Gastroesophageal sphincter (tissue), 4 donors: ENCODE results near the gene ELOA. TPM values are rescaled to one million over a fixed set of nuclear protein-coding genes. Genes with fewer than 3 reads are reported as not detected.

Experiments
- ATAC-seq: fragments of 150-250 bp; one replicate; pipeline ENCODE4 v1.9.1; 2016; ENCODE audit warnings: mild to moderate bottlenecking, moderate library complexity
- H3K27ac ChIP-seq, 4 donors: fragments of 200-600 bp; sonication (generic) in 3 of 4; 1 replicate in 3 of 4; 2 replicates in 1 of 4; pipeline ENCODE4 v1.5.1; 2016 to 2019
- H3K27me3 ChIP-seq: fragments of 200-600 bp; sonication (generic); one replicate; pipeline ENCODE4 v1.5.1; 2019
- H3K36me3 ChIP-seq, 2 donors: fragments of 200-600 bp; sonication (generic); one replicate each; pipeline ENCODE4 v1.5.1; 2019; ENCODE audit warnings: control low read depth in 1 of 2
- H3K4me1 ChIP-seq, 3 donors: fragments of 200-600 bp; sonication (generic); 1 replicate in 2 of 3; 2 replicates in 1 of 3; pipeline ENCODE4 v1.5.1; 2016 to 2019; ENCODE audit warnings: control low read depth in 2 of 3
- H3K4me3 ChIP-seq, 2 donors: fragments of 200-600 bp; sonication (generic); one replicate each; pipeline ENCODE4 v1.5.1; 2019; ENCODE audit warnings: mild to moderate bottlenecking in 1 of 2, moderate library complexity in 1 of 2
- H3K9me3 ChIP-seq, 3 donors: fragments of 200-600 bp; sonication (generic); one replicate each; pipeline ENCODE4 v1.5.1; 2017 to 2019; ENCODE audit warnings: control low read depth in 2 of 3
- EP300 ChIP-seq: sonication (generic); formaldehyde crosslinking; IDR thresholded peaks from one replicate; pipeline ENCODE4 v1.6.1; 2017; ENCODE audit warnings: antibody characterized with exemption, mild to moderate bottlenecking
- POLR2A ChIP-seq, 2 donors: fragments of 450-650 bp; IDR thresholded peaks; one replicate each; pipeline ENCODE4 v1.6.1; 2017; ENCODE audit warnings: antibody characterized with exemption in 2 of 2, mild to moderate bottlenecking in 2 of 2, moderate library complexity in 1 of 2
- POLR2AphosphoS5 ChIP-seq: sonication (generic); formaldehyde crosslinking; IDR thresholded peaks from one replicate; pipeline ENCODE4 v1.6.1; 2017; ENCODE audit warnings: antibody characterized with exemption
- WGBS, 2 donors: methylation state at CpG; one replicate each; pipeline ENCODE4 v1.1.5; 2018; ENCODE audit warnings: low coverage in 1 of 2; 5-methylcytosine and 5-hydroxymethylcytosine counted together
- total RNA-seq, 4 donors: library from RNA; depleted of rRNA; stranded (reverse); fragments of >200 nt; gene quantifications; one replicate each; pipeline ENCODE4 v1.1.0, GENCODE V29; 2016
- TF ChIP-seq, protein P1 (sequence below), 4 experiments: fragments of 200-600 bp in 2 of 4; fragments of 450-650 bp in 2 of 4; sonication (generic) in 1 of 4; IDR thresholded peaks; one replicate each; pipeline ENCODE4 v1.5.1; 2017 to 2019; ENCODE audit warnings: antibody characterized with exemption in 4 of 4, mild to moderate bottlenecking in 2 of 4, moderate library complexity in 2 of 4

The ELOA gene
- total RNA-seq, 4 donors from 2014 or later, result 37.8 to 41.9 (median 41.4) TPM

DNA sequence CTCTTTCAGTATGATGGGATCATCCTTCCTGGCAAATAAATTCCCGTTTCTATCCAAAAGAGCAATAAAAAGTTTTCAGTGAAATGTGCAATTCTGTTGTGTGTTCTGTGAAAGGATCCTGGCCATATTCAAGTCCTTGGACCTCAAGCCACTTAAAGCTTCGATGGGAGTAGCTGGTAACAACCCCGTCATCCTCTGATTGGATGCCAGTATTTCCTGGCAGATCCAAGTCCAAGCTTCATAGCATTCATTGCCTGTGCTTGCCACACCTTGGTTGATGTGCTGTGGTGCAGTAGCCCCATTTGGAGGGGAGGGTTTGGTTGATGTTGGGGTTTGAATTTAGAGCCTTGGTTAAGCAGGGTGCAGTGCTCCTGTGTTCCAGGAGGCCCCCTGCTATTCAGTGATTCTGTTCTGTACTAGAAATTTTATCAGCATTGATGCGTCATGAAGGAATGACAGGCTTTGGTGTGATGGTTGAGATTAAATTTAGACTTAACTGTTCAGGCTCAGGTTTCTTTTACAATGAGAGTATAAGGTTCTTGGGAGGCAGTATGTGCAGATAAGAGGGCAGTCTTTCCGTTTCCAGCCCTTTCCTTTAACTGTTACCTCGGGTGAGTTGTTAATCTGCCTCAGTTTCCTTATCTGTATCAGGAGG, 46.8 kb upstream of the ELOA start:
- H3K9me3 ChIP-seq, result no peaks in the 10 kb centered on the region
- peaks cover 5 to 72% (median 12%) of the 10 kb centered on the region in 3 donors for H3K4me1 ChIP-seq
- H3K36me3 ChIP-seq, result peaks cover 2 to 90% of the 10 kb centered on the region in 2 donors
- no peak for ATAC-seq
- H3K27ac ChIP-seq, result no peak overlapping the region
- no peaks in the 10 kb centered on the region for H3K27me3 ChIP-seq
- WGBS, 2 donors, result 52 to 58% methylated on average over 6 of the region's 6 CpGs
- no peak overlapping the region for H3K4me3 ChIP-seq
- TF ChIP-seq EP300, result no peak
- TF ChIP-seq POLR2A (IDR thresholded peaks at IDR 0.05), result no peak
- TF ChIP-seq, protein P1, sequence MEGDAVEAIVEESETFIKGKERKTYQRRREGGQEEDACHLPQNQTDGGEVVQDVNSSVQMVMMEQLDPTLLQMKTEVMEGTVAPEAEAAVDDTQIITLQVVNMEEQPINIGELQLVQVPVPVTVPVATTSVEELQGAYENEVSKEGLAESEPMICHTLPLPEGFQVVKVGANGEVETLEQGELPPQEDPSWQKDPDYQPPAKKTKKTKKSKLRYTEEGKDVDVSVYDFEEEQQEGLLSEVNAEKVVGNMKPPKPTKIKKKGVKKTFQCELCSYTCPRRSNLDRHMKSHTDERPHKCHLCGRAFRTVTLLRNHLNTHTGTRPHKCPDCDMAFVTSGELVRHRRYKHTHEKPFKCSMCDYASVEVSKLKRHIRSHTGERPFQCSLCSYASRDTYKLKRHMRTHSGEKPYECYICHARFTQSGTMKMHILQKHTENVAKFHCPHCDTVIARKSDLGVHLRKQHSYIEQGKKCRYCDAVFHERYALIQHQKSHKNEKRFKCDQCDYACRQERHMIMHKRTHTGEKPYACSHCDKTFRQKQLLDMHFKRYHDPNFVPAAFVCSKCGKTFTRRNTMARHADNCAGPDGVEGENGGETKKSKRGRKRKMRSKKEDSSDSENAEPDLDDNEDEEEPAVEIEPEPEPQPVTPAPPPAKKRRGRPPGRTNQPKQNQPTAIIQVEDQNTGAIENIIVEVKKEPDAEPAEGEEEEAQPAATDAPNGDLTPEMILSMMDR (IDR thresholded peaks at IDR 0.05), result no peak
- no peak for TF ChIP-seq POLR2AphosphoS5

DNA sequence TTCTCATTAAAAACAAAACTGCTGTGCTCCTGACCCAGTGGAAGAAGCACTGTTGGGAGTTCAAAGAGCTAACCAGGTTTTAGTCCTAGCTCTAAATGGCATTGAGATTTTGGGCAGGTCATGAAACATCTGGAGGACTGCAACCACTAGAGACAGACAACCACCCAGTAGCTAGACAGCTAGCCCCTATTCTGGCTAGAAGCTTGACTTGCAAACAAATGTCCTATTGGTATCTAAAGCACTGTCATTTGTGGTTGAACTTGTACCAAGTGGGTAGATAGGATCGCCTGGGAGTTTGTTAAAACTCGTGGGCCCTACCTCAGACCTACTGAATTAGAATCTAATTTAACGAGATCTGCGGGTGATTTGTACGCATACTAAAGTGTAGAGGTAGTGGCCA, 44.8 kb upstream of the ELOA start:
- H3K36me3 ChIP-seq, result peaks cover 2 to 98% of the 10 kb centered on the region in 2 donors
- 80 to 88% methylated on average over 5 of the region's 5 CpGs for WGBS, 2 donors

DNA sequence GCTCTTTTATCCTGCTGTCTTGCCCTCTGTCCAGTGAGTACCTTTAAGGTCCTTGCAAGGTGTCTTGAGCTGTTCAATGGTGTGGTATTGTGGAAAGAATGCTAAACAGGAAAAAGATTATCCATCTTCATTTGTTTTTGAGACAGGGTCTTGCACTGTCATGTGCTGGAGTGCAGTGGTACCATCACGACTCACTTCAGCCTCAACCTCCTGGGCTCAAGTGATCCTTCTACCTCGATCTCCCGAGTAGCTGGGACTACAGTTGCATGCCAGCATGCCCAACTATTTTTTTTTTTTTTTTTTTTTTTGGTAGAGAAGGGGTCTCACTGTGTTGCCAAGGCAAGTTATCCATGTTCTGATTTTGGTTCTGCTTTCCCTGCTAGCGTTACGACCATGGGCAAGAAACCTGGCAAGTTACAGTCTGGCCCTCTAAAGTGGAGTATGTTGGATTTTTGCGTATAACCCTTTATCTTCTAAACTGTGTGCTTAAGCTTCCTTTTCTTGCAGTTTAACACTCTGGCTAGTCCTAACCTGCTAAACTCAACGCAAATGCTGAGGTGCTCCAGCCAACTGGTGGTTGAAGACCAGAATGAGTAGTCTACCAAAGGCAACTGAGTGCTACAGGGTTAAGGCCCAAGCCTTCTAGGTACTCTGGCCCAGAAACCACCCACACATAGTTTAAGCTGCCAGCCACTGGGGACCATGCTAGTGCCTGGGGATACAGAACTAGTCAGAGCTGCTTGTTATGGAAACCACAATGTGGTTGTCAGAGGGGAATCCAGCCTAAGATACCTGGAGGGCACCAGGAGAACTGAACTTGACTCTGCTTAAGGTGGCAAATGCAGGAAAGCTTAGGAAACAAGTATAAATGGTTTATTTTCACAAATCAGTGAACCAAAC, 43.7 kb upstream of the ELOA start:
- peaks cover 0 to 48% (median 0%) of the 10 kb centered on the region in 3 donors for H3K4me1 ChIP-seq
- H3K4me3 ChIP-seq, result no peak overlapping the region
- H3K36me3 ChIP-seq, result peaks cover 1 to 92% of the 10 kb centered on the region in 2 donors
- no peak for ATAC-seq
- no peak overlapping the region for H3K27ac ChIP-seq
- no peak for TF ChIP-seq EP300
- no peak for TF ChIP-seq POLR2AphosphoS5
- TF ChIP-seq POLR2A (IDR thresholded peaks at IDR 0.05), result no peak
- TF ChIP-seq, protein P1 (IDR thresholded peaks at IDR 0.05), result no peak
- H3K27me3 ChIP-seq, result no peaks in the 10 kb centered on the region
- H3K9me3 ChIP-seq, result no peaks in the 10 kb centered on the region
- 65 to 70% methylated on average over 2 to 7 of the region's 7 CpGs for WGBS, 2 donors

More for the DNA sequence above, 44.8 kb upstream of the ELOA start:
- H3K27ac ChIP-seq, result no peak overlapping the region
- H3K9me3 ChIP-seq, result no peaks in the 10 kb centered on the region
- no peak overlapping the region for H3K4me3 ChIP-seq
- H3K27me3 ChIP-seq, result no peaks in the 10 kb centered on the region
- TF ChIP-seq, protein P1 (IDR thresholded peaks at IDR 0.05), result no peak
- no peak for ATAC-seq
- peaks cover 0 to 58% (median under 1%) of the 10 kb centered on the region in 3 donors for H3K4me1 ChIP-seq

DNA sequence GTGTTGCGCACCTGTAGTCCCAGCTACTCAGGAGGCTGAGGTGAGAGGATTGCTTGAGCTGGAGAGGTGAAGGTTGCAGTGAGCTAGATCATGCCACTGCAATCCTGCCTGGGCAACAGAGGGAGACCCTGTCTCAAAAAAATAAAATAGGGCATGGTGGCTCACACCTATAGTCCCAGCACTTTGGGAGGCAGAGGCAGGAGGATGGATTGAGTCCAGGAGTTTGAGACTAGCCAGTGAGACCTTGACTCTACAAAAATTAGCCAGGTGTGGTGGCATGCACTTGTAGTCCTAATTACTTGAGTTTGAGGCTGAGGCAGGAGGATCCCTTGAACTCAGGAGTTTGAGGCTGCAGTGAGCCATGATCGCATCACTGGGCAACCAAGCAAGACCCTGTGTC, 42.0 kb upstream of the ELOA start:
- Histone ChIP-seq H3K36me3 (peaks cover 0 to 91% of the 10 kb centered on the region in 2 donors), H3K4me1 (peaks cover 0 to 30% (median 0%) of the 10 kb centered on the region in 3 donors), H3K9me3 (no peaks in the 10 kb centered on the region), H3K27ac (no peak overlapping the region), H3K4me3 (no peak overlapping the region), H3K27me3 (no peaks in the 10 kb centered on the region)
- ATAC-seq, result no peak
- no peak for TF ChIP-seq POLR2AphosphoS5
- TF ChIP-seq, protein P1 (IDR thresholded peaks at IDR 0.05), result no peak
- TF ChIP-seq POLR2A (IDR thresholded peaks at IDR 0.05), result no peak
- no peak for TF ChIP-seq EP300
- 100% methylated on average over 1 of the region's 2 CpGs; no CpG with 5 or more reads in 1 of the 2 donors for WGBS, 2 donors
